GF-D8 (cell line): ENCODE results near the gene HCCS.
A peak's percentile ranks its signal among the peaks of the same experiment; 100 is the strongest.
"Not testable (repeated sequence)": the region's sequence is repeated elsewhere in the genome, so short reads cannot be mapped to it uniquely, and the experiment has no call there.

ENCODE experiments used
- DNase-seq: peaks from one replicate; lab custom pipeline; 2025; lab: John Stamatoyannopoulos, UW

HCCS gene

DNA sequence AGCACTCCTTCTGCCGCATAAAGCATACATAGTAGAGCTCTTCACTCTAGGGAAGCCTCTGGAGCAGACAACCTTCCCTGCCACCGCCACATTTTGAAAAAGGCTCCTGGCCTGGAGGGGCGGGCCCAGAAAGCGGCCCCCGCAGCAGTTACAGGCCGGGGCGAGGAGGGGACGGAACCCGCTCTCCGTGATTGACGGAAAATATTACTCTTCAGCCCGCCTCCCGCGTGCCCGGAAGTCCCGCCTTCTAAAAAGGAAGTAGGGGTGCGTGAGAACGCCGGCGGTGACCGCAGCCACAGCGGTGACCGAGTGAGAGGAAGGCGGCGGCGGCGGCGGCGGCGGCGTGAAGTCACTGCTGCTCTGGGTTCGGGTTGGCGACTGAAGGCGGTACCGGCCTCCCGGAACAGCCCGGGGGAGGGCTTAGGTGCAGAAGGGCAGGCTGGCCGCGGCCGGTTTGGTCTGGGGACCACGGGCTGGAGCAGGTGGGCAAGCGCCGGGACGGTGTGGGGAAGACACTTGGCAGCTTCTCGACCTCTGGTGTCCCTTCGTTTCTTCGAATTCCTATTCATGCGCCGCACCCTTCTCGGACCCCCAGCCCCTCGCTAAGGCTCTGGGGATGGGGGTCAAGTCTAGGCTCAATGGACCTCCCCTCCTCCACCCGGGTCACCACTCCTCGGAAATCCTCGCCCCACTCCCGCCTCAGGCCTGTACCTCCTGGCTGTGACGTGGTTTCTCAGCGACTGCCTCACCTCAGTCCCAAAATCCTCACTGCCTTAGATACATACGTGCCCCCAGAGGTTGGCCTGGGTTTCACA is at the start of gene HCCS:
HCCS (plus strand) TSS at position 296 of the 815 bp plus-strand sequence. CDS start 729 bp downstream, outside the sequence.
- DNase-seq = peak; percentile 46

DNA sequence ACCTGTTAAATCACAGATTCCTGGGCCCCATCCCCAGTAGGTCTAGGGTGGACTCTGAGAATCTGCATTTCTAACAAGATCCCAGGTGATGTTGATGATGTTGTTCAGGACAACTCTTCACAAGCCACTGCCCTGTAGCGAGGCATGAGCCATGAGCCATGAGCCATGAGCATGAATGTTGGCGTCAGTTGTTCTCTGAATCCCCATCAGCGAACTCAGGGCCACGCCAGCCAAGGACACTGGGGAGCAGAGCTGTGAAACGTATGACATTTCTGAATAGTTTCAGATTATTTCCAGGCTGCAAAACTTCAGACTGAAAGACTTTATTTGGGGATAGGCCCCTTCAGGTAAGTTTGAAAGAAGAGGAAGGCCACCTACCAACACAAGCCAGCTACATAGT is 46.9 kb upstream of the HCCS start:
- no peak for DNase-seq

DNA sequence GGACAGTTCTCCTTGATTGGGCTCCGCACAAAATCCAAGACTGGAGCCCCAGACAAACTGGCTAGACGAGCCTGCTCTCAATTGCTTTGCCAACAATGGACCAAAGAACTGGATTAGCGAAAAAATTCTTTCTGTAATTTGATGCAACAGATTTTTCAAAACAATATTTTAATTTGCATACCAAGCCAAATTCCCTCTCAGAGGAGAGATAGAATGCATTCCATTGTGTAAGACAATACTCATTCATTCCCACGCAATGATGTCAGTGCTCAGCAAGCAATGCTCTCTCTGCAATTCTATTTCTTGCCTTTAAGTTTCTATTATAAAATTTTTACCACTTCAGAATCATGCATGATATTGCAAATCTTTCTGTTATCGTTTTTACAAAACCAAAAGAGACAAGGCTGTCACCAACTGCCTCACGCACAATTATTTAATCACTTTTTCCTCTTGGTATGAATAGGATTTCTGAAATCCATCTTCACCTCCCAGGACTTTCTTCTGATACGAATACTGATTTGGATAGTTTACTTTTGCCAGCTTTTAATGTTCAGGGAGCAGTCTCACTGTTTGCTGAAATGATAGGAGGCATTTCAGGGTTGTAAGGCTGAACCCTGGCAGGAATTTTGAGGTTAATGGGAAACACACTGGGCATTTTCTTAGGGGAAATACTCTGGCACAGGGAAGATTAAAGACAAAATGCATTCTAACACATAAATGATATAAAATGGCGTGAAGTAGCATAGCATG is 46.1 kb upstream of the HCCS start:
- DNase-seq = no peak

DNA sequence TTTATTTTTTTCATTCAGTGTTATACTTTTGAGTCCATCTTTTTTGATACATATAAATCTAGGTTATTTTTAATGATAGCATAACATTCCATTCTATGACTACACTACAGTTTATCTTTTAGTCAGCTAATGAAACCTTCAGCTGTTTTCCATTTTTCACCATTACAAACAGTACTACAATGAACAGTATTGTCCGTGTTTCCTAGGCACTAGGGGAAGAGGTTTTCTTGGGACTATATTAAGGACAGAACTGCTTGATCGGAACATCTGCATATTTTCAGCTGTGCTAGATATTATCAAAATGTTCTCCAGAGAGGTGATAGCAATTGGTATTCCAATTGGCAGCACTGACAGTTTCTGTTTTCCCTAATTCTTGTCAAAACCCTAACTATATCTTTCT is 44.3 kb upstream of the HCCS start:
- no peak for DNase-seq

DNA sequence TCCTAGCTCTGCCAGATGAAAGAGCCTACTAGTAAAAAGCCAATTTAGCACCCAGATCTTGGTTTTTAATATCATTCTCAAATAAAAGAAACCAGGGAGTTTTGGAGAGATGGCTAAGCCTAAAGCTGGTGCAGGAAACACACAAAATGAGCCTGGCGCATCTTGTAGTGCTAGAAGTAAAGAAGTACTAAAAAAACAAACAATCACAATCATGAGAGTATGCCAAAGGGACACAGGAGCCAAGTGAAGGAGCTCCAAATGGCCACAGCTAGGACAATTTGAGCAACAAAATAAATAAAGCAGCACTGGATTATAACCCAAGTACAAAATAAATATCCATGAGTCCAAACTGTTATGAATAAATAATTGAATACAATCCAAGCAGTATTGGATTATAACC is 37.8 kb upstream of the HCCS start:
- no peak for DNase-seq

DNA sequence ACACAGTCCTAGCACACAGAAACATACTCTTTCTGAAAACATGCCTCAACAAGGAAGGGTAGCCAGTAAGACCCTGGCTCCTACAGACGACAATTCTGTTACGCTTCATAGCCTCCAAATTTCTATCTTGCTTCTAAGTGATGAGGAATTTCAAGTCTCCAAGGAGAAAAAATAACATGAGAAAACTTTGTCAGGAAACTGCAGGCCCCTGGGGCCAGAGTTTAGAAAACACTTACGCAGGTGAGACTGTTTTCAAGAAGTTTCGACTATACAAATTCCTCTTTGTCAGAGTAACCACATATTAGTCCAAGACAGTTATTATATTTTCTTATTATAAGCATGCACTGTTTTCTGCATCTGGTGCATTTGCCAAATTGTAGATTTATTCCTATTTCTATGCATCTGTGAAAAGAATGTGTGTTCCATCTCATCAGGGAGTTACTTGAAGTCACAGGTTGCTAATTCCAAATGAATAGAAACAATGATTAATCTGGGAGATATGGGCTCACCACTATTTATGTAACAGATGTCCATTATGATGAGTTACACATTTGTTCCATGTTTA is 30.3 kb upstream of the HCCS start:
- no peak for DNase-seq

DNA sequence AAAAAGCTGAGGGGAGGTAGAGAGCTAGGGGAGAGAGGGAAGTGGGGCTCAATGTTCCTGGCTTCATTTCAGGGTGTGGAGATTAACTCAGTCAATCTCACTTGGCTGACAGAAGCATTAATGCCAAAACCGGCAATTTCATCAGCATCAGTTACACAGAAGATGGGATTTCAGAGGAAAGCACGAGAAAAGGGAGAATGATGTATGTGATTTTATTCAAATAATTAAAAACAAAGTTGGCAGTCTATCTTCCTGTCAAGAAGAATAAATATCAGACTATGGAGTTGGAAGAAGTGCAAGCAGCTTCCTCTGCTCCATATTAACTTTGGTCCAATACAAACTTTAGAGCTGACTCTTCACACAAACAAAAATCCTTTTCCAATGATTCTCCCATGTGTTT is 29.6 kb upstream of the HCCS start:
- no peak for DNase-seq

DNA sequence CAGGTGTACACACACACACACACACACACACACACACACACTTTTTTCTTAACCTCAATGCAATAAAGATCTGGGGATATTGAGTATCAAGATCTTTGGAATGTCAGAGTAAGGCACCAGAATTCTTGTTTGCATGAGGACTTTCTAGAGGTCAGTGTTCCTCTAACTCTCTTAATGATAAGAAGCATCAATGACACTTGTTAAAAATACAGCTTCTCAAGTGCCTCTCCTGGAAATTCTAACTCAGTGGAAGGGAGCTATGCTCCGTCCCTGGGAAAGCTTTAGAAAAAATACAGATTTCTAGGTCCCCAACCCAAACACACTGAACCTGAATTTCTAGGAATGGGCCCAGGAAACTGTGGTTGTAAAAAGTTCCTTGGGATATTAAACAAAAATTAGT is 25.8 kb upstream of the HCCS start:
- DNase-seq = no peak

DNA sequence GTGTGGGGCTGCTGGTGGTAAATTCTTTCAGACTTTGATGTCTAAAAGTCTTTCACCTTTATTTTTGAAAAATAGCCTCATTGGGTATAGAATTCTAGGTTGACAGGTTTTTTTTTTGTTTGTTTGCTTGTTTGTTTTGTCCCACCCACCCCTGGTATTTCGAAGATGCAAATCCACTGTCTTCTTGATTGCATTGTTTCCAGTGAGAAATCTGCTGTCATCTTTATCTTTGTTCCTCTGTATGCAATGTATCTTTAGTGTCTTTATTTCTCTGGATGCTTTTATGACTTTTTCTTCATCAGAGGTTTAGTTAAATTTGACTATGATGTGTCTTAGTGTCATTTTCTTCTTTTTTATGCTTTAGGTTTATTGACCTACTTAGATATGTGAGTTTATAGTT is 21.3 kb upstream of the HCCS start:
- no peak for DNase-seq

DNA sequence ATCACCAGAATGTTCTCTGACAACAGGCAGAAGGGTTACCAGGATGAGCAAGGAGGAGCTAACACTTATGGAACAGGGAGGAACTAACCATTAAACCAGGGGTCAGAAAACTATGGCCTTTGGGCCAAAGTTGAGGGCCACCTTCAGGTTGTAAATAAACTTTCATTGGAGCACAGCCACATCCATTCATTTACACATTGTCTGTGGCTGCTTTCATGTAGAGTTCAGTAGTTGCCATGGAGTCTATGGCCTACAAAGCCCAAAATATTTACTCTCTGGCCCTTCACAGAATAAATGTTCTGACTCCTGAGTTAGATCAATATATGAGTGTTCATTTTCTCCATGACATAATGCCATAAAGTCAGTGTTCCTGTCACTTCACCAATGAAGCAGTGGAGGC is 13.2 kb upstream of the HCCS start:
- no peak for DNase-seq

DNA sequence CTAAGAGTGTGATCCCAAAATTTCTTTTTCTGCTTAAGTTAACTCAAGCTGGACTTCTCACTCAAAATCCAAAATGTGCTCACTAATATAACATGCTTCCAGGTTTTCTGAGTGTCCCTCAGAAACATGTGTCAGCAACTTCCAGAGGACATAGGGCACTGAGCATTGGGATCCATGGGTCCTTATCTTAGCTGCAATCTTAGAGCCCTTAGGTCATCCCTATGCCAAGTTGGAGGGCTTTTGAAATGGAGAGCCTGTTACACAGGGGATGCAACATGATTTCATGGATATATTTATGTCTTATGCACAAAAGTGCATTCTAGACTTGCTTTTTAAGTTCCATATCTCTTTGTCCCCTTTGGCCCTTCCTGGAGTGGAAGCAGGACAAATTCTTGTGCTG is 11.7 kb upstream of the HCCS start:
- no peak for DNase-seq

DNA sequence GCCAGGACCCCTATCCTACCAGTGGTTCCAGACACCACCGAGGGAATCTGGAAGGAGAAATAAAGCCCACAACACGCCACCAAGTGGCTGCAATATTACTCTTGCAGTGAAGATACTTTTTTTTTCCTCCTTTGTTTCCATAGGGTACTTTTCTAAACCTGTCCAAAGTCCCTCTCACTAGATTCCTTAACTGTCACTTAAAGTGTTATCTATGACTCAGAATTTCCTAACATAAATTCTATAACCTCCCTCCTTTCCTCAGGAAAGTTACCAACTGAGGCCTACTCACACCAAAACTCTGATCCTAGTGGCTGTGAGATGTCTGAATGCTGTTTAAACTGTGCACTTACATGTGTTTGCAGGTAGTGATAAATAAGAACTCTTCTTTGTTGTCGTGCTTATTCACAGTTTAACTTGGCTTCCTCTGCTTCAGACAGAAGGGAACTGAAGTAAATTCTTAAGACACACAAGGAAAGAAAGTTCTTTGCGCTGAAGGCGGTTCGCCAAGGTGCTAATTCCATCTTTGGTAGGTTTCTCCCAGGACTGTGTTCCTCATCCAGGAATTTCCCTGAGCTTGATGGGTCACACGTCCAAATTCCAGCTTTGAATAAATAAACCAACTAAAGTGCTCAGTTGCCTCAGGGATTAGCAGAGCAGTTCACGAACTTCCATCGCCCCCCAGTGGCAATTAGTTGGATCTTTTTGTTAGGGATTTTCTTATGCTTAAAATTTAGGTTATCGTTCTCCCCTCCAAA is 10.7 kb upstream of the HCCS start:
- no peak for DNase-seq

DNA sequence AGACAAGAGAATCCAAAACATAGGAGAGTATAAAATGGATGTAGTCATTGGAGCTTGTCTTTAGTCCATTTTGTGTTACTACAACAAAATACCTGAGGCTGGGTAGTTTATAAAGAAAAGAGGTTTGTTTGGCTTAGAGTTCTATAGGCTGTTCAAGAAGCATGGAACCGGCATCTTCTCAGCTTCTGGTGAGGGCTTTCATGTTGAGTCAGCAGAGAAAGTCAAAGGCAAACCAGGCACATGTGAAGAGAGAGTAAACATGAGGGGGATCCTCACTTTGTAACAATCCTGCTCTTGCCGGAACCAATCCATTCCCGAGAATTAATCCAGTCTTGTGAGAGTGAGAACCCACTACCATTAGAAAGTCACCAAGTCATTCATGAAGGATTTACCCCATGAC is 8.1 kb upstream of the HCCS start:
- DNase-seq = no peak

DNA sequence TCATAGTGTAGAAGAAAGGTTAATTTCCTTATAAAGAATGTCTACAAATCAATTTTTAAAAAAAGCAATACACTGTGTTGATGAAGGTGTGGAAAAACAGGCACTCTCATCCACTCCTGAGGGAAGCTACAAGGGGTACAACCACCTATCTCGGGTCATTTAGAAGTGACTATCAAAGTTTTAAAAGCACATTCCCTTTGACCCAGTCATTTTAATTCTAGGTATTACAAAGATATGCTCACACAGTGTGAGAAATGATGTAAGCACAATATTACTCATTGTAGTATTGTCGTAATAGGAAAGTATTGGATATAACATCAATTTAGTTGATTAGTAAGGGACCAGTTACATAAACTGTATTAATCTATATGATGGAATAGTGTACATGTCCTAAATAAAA is 7.4 kb upstream of the HCCS start:
- DNase-seq = no peak

DNA sequence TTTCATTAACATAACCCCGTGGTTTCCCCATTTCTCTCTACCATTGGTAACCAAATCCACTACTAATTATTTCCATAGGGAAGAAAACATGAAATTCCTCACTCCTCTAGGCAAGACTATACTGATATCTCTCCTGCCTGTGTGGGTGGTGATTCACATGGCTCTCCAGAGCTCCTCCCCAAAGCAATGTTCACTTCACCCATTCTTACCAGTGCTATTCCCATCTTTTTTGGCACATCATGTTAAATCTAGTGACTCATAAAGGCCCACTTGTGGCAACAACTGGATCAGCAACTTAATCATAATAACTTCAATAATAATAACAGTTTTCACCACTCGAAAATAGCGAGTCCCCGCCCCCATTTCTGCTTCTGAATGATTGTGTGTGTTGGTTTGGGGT is 6.1 kb upstream of the HCCS start:
- DNase-seq = no peak

DNA sequence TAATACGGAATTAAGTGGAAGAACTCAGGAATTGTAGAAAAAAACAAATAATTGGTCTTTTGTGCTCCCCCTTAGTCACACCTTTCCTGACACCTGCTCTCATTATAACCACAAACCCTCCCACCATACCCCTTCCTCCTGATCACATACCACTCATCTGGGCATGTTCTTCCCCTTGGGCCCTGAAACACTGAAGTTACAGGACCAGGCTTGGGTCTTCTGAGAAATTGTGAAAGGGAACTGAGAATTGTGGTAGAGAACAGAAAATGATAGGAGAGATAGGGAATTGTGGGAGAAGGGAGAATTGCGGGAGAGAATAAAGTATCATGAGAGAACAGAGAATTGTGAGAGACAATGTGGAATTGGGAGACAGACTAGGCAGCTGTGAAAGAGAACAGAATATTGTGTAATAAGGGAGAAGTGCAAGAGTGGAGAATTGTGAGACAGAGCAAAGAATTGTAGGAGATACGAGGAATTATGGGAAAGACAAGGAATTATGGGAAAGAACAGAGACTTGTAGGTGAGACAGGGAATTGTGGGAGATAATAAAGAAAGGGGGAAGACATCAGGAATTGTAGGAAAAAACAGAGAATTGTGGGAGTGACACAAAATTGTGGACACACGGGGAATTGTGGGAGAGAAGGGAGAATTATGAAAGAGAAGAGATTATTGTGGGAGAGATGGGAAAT is 2.7 kb upstream of the HCCS start:
- DNase-seq = no peak

DNA sequence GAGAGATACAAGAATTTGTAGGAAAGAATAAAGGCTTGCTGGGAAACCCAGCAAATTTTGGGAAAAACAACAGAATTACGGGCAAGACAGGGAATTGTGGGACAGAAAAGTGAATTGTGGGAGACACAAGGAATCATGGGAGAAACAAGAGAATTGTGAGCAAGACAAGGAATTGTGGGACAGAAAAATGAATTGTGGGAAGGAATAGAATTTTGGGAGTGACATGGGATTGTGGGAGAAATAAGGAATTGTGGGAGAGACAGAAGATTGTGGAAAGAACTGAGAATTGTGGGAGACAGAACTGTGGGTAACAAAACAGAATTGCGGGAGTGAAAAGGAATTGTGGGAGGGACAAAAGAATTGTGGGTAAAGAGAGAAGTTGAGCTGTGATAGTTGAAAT is 1.2 kb upstream of the HCCS start:
- DNase-seq = no peak

DNA sequence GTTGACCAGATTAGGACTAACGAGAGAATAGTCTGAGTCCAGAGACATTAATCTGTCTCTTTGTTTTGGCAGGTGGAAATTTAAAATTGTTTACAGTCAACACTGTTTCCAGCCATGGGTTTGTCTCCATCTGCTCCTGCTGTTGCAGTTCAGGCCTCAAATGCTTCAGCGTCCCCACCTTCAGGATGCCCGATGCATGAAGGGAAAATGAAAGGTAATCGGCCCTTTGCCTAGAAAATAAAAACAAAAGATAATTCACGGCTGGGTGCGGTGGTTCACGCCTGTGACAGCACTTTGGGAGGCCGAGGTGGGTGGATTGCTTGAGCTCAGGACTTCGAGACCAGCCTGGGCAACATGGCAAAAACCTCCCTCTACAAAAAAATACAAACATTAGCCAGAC is 815 bp downstream of the HCCS start:
- DNase-seq = no peak

DNA sequence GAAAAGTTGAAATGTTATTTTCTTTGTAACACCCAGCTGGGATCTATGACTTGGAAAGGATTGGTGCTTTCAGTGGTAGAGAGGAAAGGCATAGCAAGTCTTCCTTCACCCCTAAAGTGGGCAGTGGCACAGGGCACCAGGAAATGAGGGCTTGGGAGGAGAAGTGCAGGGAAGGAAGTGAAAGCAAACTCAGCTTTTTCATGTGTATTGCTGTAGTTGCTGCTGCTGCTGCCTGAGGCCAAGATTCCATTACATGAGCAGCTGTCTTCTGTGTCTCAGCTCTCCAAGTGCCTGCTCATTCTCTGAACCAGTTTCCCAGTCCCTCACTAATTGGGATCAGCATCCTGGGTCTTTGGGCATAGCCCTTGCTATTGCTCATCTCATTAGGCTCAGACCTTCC is 2.6 kb downstream of the HCCS start:
- no peak for DNase-seq

DNA sequence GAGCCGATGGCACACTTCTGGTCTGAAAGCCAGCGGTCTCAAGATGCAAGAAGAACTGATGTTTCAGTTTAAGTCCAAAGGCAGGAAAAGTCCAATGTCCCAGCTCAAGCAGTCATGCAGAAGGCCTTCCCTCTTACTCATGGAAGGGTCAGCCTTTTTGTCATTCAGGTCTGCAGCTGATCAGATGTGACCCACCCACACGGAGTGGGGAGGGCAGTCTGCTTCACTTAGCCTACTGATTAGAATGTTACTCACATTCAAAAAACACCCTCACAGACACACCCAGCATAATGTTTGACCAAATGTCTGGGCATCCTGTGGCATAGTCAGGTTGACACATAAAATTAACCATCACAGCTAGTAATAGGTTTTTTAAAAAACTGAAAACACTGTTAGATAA is 6.6 kb downstream of the HCCS start:
- DNase-seq = no peak

DNA sequence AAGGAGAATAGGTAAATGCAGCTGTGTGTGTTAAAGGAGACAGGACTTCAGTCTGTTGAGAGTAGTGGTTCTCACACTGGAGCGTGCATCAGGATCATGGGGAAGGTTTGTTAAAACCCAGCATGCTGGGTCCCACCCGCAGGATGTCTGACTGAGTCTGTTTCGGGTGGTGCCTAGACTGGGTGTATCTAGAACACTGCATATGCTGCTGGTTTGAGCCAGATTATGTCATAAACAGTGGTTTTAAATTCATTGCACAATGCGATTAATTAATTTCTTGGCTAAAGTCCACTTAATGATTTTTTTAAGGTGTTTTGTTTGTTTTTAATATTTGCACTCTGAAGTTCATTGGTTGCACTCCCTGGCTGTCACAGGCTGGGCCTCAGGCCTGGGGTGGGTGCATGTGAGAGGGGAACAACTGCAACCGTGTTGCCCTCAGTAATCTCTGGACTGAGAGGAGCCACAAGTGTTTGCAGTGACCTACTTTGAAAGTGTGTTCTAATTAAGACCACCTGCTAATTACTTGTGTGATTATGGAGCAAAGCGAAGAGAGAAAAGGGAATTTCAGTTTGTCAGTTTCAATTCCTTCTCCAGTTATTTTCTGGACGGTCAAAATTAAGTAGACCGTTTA is 8.3 kb downstream of the HCCS start:
- no peak for DNase-seq

DNA sequence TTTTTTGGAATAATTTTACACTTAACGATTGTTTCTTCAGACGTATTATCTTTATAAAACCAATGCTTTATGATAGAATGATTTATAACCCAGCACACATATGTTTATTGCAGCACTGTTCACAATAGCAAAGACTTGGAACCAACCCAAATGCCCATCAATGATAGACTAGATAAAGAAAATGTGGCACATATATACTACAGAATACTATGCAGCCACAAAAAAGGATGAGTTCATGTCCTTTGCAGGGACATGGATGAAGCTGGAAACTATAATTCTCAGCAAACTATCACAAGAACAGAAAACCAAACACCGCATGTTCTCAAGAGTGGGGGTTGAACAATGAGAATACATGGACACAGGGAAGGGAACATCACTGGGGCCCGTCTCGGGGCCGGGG is 12.0 kb downstream of the HCCS start:
- not testable (repeated sequence) for DNase-seq
